AG10803 (cell line): ENCODE results near the gene FKBP11.

Source experiments
- DNase-seq: peaks from one replicate; pipeline ENCODE4 v3.0.0; 2010; ENCODE audit warnings: low read depth
- H3K4me3 ChIP-seq: 2 replicates; pipeline ENCODE4 v1.5.1; 2011; ENCODE audit warnings: mild to moderate bottlenecking, low read length, control low read depth
- CTCF ChIP-seq: conservative IDR thresholded peaks from 2 replicates; pipeline ENCODE4 v1.5.1; 2011; ENCODE audit warnings: mild to moderate bottlenecking, low read length, control low read depth, inconsistent platforms

The FKBP11 gene

GRCh38 chr12:48954841-48955501, 29.7 kb upstream of the FKBP11 start:
- TF ChIP-seq CTCF = no peak
- DNase-seq = no peak
- H3K4me3 ChIP-seq = no peak overlapping the region

GRCh38 chr12:48954061-48954460, 28.8 kb upstream of the FKBP11 start:
- no peak overlapping the region for H3K4me3 ChIP-seq
- no peak for DNase-seq
- TF ChIP-seq CTCF = no peak

GRCh38 chr12:48952691-48953090, 27.4 kb upstream of the FKBP11 start:
- no peak for DNase-seq
- no peak overlapping the region for H3K4me3 ChIP-seq
- no peak for TF ChIP-seq CTCF

GRCh38 chr12:48947727-48948126, 22.4 kb upstream of the FKBP11 start:
- no peak for TF ChIP-seq CTCF
- no peak for DNase-seq
- H3K4me3 ChIP-seq = no peak overlapping the region

GRCh38 chr12:48946943-48947342, 21.7 kb upstream of the FKBP11 start:
- no peak for TF ChIP-seq CTCF
- no peak overlapping the region for H3K4me3 ChIP-seq
- no peak for DNase-seq

GRCh38 chr12:48946205-48946604, 20.9 kb upstream of the FKBP11 start:
- no peak overlapping the region for H3K4me3 ChIP-seq
- TF ChIP-seq CTCF = no peak
- no peak for DNase-seq

- DNase-seq = no peak
These were observed 17.9 kb upstream of the FKBP11 start for GRCh38 chr12:48943221-48943620.

More at GRCh38 chr12:48943221-48943620, 17.9 kb upstream of the FKBP11 start:
- H3K4me3 ChIP-seq = no peak overlapping the region
- no peak for TF ChIP-seq CTCF
